KOPT-K1 (cell line): Measurements from ENCODE around the gene ADAM33.

Source experiments
- H3K27ac ChIP-seq: fragments of 200-600 bp; sonication (generic); 2 replicates; pipeline ENCODE4 v1.5.1; 2016; ENCODE audit warnings: antibody characterized with exemption, mild to moderate bottlenecking, low read depth, low read length; ENCODE audit not compliant: poor library complexity, severe bottlenecking
- H3K36me3 ChIP-seq: fragments of 200-600 bp; sonication (generic); 2 replicates; pipeline ENCODE4 v1.5.1; 2017; ENCODE audit warnings: antibody characterized with exemption, mild to moderate bottlenecking, low read length, moderate library complexity; ENCODE audit not compliant: insufficient read depth
- H3K9me3 ChIP-seq: fragments of 200-600 bp; sonication (generic); 2 replicates; pipeline ENCODE4 v1.5.1; 2017; ENCODE audit warnings: antibody characterized with exemption, low read length, mild to moderate bottlenecking; ENCODE audit not compliant: insufficient read depth, poor library complexity, severe bottlenecking

Gene ADAM33

GRCh38 chr20:3654326-3655130 lies 27.3 kb downstream of the ADAM33 start:
- Histone ChIP-seq H3K36me3 (no peaks in the 10 kb centered on the region), H3K27ac (no peak overlapping the region), H3K9me3 (no peaks in the 10 kb centered on the region)

DNA sequence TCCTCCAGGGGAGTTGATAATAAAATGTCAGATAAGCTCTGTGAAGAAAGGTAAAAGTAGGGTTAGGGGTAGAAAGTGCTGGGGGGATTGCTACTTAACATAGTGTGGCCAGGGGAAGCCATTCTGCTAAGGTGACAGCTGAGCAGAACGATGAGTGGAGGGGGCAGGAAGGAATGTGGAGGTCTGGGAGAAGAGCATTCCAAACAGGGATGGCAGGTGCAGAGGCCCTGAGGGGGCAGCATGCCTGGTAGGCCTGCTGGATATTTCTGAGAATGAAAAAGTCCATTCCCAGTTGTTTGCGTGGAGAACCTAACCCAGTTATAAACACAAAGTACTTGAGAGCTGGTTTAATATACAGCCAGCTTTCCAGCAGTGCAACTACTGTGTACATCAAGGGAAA lies 27.9 kb downstream of the ADAM33 start:
- H3K27ac ChIP-seq = no peak overlapping the region
- no peaks in the 10 kb centered on the region for H3K9me3 ChIP-seq

GRCh38 chr20:3652676-3653596 lies 28.9 kb downstream of the ADAM33 start:
- no peaks in the 10 kb centered on the region for H3K36me3 ChIP-seq
- H3K27ac ChIP-seq = no peak overlapping the region
- no peaks in the 10 kb centered on the region for H3K9me3 ChIP-seq

More for the DNA sequence above, 27.9 kb downstream of the ADAM33 start:
- no peaks in the 10 kb centered on the region for H3K36me3 ChIP-seq

GRCh38 chr20:3652221-3652620 lies 29.6 kb downstream of the ADAM33 start:
- H3K27ac ChIP-seq = no peak overlapping the region

DNA sequence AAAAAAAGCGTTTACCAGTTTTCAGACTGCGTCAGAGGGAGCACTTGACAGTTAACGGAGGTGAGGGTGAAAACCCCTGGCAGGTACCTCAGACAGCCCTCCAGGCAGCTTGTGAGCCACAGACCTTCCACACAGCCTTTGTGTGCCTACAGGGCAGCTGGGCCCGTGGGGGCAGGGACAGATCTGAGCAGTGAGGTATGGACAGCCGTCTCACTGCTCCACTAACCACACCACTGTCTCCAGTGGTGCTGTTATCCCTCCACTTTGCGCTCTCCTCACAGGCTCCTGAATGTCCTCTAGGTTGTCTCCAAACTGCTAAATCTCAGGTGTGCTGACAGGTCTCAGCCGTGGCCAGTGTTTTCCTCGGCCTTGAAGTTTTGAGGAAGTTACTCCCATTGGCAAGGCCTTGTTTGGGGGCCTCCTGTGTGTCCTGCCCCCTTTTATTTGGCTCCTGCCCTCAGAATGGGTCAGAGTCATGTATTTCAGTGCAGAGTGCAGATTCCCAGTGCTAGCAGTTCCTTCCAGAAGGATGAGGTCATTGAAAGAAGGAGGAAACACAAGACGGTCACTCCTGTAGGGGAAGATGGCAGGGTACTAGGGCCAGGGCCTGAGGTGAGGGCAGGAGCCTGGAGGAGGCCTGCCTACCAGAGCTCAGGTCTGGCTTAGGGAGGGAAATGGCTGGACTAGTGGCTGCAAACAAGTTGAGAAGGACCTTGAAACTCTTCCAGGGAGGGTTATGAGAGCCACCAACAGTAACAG lies 30.4 kb downstream of the ADAM33 start:
- Histone ChIP-seq H3K27ac (no peak overlapping the region), H3K9me3 (no peaks in the 10 kb centered on the region), H3K36me3 (no peaks in the 10 kb centered on the region)

More at GRCh38 chr20:3652221-3652620, 29.6 kb downstream of the ADAM33 start:
- H3K9me3 ChIP-seq = no peaks in the 10 kb centered on the region
- H3K36me3 ChIP-seq = no peaks in the 10 kb centered on the region

DNA sequence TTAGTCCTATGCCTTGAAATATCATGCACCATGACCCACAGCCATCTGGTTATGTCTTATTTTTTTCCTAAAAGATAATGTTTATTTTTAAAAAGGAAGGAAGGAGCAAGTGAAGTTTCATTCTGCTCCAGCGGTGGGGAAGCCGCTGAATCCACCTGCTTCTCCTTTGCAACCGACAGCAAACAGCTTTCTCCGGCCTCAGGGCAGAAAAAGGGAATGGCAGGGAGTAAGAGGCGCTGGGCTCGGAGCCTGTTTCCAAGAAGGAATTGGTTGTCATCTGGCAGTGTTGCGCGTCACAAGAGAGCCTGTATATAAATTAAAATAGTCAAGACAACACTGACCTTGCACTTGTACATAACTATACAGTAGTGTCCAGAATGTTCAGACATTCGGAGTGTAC lies 32.9 kb downstream of the ADAM33 start:
- H3K27ac ChIP-seq = no peak overlapping the region
- H3K9me3 ChIP-seq = no peaks in the 10 kb centered on the region
- H3K36me3 ChIP-seq = no peaks in the 10 kb centered on the region

GRCh38 chr20:3647473-3647872 lies 34.3 kb downstream of the ADAM33 start:
- Histone ChIP-seq H3K36me3 (no peaks in the 10 kb centered on the region), H3K9me3 (no peaks in the 10 kb centered on the region), H3K27ac (no peak overlapping the region)

DNA sequence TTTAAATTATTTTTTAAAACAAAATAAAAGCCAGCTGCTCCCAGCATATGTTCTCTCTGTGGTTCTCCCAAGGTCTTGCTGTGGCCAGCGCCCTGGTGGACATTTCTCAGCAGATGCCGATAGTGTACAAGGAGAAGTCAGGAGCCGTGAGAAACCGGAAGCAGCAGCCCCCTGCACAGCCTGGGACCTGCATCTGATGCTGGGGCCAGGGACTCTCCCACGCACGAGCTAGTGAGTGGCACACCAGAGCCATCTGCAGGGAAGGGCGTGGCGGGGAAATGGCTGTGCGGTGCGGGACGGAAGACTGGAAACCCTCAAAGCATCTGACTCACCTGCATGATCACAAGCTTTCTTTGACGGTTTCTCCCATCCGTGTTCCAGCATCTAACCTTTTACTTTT lies 35.2 kb downstream of the ADAM33 start:
- Histone ChIP-seq H3K27ac (no peak overlapping the region), H3K36me3 (no peaks in the 10 kb centered on the region), H3K9me3 (no peaks in the 10 kb centered on the region)

DNA sequence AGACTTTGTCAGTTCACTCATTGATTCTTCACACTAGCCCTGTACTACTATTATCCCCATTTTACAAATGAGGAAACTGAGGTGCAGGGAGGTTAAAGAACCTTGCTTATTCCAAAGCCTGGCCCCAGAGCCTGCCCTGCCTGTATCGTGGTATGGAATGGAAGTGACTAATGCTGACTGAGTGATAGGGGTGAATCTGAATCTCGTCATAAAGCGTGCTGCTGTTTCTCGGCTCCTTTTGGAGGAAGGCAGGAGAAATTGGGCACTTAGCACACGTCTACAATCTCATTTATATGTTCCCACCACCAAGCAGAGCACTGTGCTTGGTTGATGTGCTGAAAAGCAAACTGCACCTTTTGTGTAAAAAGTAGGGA lies 35.8 kb downstream of the ADAM33 start:
- H3K36me3 ChIP-seq = no peaks in the 10 kb centered on the region
- H3K9me3 ChIP-seq = peaks cover under 1% of the 10 kb centered on the region
- no peak overlapping the region for H3K27ac ChIP-seq

DNA sequence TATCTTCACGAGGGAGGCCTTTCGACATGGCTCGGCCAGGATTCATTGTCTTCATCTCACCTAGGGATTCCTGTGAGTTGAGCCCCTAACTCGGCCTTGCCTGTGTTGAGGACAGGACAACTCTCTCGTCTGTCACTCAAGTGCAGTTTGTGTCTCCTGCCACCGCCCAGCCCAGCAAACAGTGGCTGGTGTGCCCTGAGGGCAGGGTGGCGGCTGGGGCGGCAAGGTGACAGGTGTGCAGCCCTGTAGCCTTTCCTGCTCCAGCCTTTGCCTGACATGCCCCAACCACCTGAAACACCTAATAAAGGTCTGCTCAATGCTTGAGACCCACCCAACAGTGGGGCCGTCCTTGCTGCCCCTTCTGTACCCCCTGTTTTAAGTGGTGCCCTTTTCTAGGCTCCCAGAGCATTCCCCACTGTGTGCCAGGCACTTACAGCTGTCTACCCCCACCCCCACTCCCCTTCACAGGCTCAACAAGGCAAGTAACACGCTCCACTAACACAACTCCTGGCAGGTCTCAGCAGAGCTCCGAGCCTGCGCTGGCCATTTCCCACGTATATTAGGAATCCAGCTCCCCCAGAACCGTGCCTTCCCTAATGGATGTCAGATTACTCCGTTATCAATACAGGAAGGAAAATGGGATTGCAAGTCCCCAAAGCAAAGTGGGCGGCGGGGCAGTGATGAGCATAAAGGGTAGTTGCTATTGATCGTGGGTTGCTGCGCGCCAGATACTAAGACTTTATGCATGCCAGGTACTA lies 36.3 kb downstream of the ADAM33 start:
- Histone ChIP-seq H3K9me3 (peaks cover 6% of the 10 kb centered on the region), H3K27ac (no peak overlapping the region), H3K36me3 (no peaks in the 10 kb centered on the region)

DNA sequence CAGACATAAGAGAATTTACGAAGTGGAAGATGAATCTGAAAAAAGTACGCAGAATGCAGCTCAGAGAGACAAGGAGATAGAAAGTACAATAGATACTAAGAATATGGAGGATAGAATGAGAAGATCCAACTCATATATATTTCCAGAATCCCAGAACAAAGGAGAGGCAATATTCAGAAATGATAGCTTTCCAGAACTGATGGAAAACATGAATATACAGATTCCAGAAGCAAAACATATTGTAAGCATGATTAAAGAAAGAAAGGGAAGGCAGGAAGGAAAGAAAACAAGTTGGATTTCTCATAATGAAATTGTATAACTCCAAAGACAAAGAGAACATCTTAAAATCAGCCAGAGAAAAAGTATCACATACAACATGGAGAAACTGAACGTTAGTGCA lies 41.6 kb downstream of the ADAM33 start:
- peaks cover 10% of the 10 kb centered on the region for H3K9me3 ChIP-seq
- no peak overlapping the region for H3K27ac ChIP-seq
- no peaks in the 10 kb centered on the region for H3K36me3 ChIP-seq

- Histone ChIP-seq H3K27ac (no peak overlapping the region), H3K9me3 (peaks cover 3% of the 10 kb centered on the region)
These were observed 46.5 kb downstream of the ADAM33 start for GRCh38 chr20:3635346-3635745.

GRCh38 chr20:3633913-3634478 lies 47.8 kb downstream of the ADAM33 start:
- H3K27ac ChIP-seq = no peak overlapping the region
- H3K36me3 ChIP-seq = no peaks in the 10 kb centered on the region
- H3K9me3 ChIP-seq = no peaks in the 10 kb centered on the region

More at GRCh38 chr20:3635346-3635745, 46.5 kb downstream of the ADAM33 start:
- H3K36me3 ChIP-seq = no peaks in the 10 kb centered on the region
